Measurements from ENCODE around the gene MLYCD. TPM values are rescaled to one million over a fixed set of nuclear protein-coding genes. Genes with fewer than 3 reads are reported as not detected.

MLYCD gene
- polyA plus RNA-seq, 1 experiment: 2.6 TPM

DNA sequence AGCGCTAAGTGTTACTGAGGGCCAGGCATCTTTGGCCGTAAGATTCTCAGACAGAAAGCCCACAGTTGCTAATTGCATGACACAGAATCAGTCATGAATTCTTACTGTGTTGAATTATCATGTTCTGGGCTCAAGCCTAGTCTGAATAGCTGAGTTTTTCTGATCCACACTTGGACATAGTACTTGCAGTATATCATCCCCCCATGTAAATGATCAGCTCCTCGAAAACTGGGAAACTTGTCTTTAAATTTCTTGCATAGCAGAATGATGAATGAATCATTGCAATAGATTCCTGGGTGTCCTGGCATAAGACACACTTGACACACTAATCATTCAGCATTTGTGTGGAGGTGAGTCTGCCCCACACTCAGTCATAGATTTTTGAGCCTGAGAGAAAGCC lies 2.2 kb downstream of the MLYCD start:
- TF ChIP-seq, protein P1, sequence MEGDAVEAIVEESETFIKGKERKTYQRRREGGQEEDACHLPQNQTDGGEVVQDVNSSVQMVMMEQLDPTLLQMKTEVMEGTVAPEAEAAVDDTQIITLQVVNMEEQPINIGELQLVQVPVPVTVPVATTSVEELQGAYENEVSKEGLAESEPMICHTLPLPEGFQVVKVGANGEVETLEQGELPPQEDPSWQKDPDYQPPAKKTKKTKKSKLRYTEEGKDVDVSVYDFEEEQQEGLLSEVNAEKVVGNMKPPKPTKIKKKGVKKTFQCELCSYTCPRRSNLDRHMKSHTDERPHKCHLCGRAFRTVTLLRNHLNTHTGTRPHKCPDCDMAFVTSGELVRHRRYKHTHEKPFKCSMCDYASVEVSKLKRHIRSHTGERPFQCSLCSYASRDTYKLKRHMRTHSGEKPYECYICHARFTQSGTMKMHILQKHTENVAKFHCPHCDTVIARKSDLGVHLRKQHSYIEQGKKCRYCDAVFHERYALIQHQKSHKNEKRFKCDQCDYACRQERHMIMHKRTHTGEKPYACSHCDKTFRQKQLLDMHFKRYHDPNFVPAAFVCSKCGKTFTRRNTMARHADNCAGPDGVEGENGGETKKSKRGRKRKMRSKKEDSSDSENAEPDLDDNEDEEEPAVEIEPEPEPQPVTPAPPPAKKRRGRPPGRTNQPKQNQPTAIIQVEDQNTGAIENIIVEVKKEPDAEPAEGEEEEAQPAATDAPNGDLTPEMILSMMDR (IDR thresholded peaks at IDR 0.05; ENCODE audit: insufficient read depth, low read depth, low read length): no peak
- Histone ChIP-seq H3K36me3 (ENCODE audit: control insufficient read depth, insufficient read depth, low read length) (no peaks in the 10 kb centered on the region), H3K4me3 (ENCODE audit: low read depth, low read length) (no peak overlapping the region), H3K27me3 (ENCODE audit: control insufficient read depth, insufficient read depth, low read length) (no peaks in the 10 kb centered on the region; the same call in 1 of the 2 replicates)
- CTCF ChIA-PET: interaction anchor here (0.8 to 1.3 kb wide), 5 partner anchors 23 to 84 kb away, joined by 3 to 4 read pairs (median 3); no protein-coding TSS in a partner anchor
- POLR2A ChIA-PET: no interaction called here
- no peak for DNase-seq (ENCODE audit: low read depth)

DNA sequence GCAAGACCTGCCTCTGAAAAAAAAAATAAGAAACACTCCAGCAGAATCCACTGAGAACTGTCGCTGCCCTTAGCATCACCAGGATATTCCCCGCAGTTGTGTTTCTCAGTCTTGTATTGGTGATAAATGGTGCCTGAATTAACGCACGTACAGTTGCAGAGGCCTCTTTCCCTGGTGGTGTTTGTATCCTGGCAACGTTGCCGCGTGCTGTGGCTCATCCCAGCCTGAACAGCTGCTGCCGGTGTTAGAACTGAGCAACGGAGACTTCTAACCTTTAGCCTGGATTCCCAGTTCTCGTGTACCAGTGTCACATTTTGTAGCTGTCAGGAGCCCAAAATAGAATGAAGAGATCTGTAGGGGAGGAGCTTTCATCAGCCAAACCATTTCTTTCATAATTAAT lies 4.8 kb downstream of the MLYCD start:
- Histone ChIP-seq H3K36me3 (ENCODE audit: control insufficient read depth, insufficient read depth, low read length) (no peaks in the 10 kb centered on the region; the same call in 1 of the 2 replicates), H3K4me3 (ENCODE audit: low read depth, low read length) (no peak overlapping the region), H3K27me3 (ENCODE audit: control insufficient read depth, insufficient read depth, low read length) (no peaks in the 10 kb centered on the region)
- CTCF ChIA-PET: interaction anchor here (1.7 kb wide), 1 partner anchor 23 kb away, joined by 5 read pairs; no protein-coding TSS in a partner anchor
- POLR2A ChIA-PET: no interaction called here
- no peak for DNase-seq (ENCODE audit: low read depth)
- TF ChIP-seq, protein P1 (IDR thresholded peaks at IDR 0.05; ENCODE audit: insufficient read depth, low read depth, low read length): no peak

DNA sequence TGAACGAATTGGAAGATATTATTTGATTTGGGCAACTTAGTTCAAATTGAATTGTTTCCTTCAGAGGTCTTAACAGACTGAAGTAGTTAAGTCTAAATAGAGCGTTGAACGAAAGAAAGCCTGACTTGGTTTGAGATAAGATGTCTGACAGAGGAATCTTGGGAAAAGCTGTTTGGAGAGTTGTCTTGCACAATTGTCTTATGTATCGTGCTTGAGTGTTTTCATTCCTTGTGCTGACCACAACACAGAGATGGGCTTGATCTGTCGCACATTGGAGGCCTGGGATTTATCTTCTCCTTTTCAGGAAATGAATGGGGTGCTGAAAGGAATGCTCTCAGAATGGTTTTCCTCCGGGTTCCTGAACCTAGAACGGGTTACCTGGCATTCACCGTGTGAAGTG lies 7.8 kb downstream of the MLYCD start:
- TF ChIP-seq, protein P1 (IDR thresholded peaks at IDR 0.05; ENCODE audit: insufficient read depth, low read depth, low read length): no peak
- no peak overlapping the region for H3K4me3 ChIP-seq (ENCODE audit: low read depth, low read length)
- ChIA-PET CTCF (no interaction called here), POLR2A (no interaction called here)
- H3K27me3 ChIP-seq (ENCODE audit: control insufficient read depth, insufficient read depth, low read length): no peaks in the 10 kb centered on the region
- no peak for DNase-seq (ENCODE audit: low read depth)
- peaks cover 4% of the 10 kb centered on the region for H3K36me3 ChIP-seq (ENCODE audit: control insufficient read depth, insufficient read depth, low read length)

DNA sequence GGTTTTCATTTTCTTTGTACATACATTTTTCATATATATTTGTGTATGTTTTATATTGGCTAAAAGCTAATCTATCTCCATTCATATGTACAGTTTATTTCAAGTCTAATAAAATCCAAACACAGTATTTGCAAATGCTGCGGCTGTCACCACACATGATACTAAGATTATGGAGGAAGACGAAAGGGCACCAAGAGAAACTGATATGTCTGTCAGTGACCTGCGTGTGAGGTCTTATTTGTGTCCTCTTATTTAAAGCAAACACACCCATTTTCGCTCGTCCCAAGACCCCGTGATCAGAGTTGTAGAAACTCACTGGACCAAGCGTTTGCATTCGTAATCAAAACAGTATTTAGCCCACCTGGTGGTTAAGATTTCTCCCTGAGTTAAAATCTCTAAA lies 8.2 kb downstream of the MLYCD start:
- CTCF ChIA-PET: no interaction called here
- DNase-seq (ENCODE audit: low read depth): no peak
- Histone ChIP-seq H3K27me3 (ENCODE audit: control insufficient read depth, insufficient read depth, low read length) (no peaks in the 10 kb centered on the region), H3K4me3 (ENCODE audit: low read depth, low read length) (no peak overlapping the region), H3K36me3 (ENCODE audit: control insufficient read depth, insufficient read depth, low read length) (peaks cover 4% of the 10 kb centered on the region)
- TF ChIP-seq, protein P1 (IDR thresholded peaks at IDR 0.05; ENCODE audit: insufficient read depth, low read depth, low read length): no peak
- POLR2A ChIA-PET: no interaction called here

DNA sequence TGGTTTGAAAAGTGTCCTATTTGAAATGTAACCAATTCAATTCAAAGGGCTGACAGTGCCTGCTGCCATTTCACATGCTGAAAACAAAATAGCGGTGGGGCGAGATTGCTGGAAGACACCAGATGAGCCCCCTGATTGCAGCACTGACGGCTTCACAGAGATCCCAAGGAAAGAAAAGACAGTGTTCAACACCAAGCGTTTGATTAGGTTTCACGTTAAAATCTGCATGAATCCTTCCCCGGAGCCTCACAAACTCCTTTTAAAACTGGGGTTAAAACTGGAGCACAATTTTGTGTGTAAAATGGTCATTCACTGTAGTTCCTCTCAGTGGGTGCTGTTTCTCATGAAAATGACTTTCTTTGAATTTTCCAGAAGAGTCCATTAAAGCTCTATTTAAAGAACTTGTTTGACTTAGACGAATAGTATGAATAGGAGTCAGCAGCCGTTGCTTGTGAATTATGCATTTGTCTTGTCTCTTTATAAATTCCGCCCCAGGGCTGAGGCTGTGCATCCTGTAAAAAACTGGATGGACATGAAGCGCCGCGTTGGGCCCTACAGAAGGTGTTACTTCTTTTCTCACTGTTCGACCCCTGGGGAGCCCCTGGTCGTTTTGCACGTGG lies 8.8 kb downstream of the MLYCD start:
- Histone ChIP-seq H3K4me3 (ENCODE audit: low read depth, low read length) (no peak overlapping the region), H3K36me3 (ENCODE audit: control insufficient read depth, insufficient read depth, low read length) (peaks cover 8% of the 10 kb centered on the region), H3K27me3 (ENCODE audit: control insufficient read depth, insufficient read depth, low read length) (no peaks in the 10 kb centered on the region)
- ChIA-PET CTCF (no interaction called here), POLR2A (no interaction called here)
- TF ChIP-seq, protein P1 (IDR thresholded peaks at IDR 0.05; ENCODE audit: insufficient read depth, low read depth, low read length): no peak
- DNase-seq (ENCODE audit: low read depth): no peak

All from BJ (cell line).